ENCODE measurements around the gene EFNB1.

Gene EFNB1

GRCh38 chrX:68844581-68844980 is 15.8 kb downstream of the EFNB1 start:
- no peak for DNase-seq

- DNase-seq, result no peak
Measured at GRCh38 chrX:68846536-68846935, 17.7 kb downstream of the EFNB1 start.

- DNase-seq, result no peak
Measured at GRCh38 chrX:68847172-68847571, 18.4 kb downstream of the EFNB1 start.

GRCh38 chrX:68848189-68848940 is 19.5 kb downstream of the EFNB1 start:
- no peak for DNase-seq

- DNase-seq, result no peak
Measured at GRCh38 chrX:68851082-68851481, 22.3 kb downstream of the EFNB1 start.

GRCh38 chrX:68852046-68852445 is 23.2 kb downstream of the EFNB1 start:
- DNase-seq, result no peak

GRCh38 chrX:68853665-68854251 is 24.9 kb downstream of the EFNB1 start:
- no peak for DNase-seq

GRCh38 chrX:68865300-68865699 is 36.5 kb downstream of the EFNB1 start:
- no peak for DNase-seq

GRCh38 chrX:68865926-68866325 is 37.1 kb downstream of the EFNB1 start:
- no peak for DNase-seq

GRCh38 chrX:68867458-68868112 is 38.8 kb downstream of the EFNB1 start:
- DNase-seq, result no peak

GRCh38 chrX:68868316-68868715 is 39.5 kb downstream of the EFNB1 start:
- DNase-seq, result no peak

GRCh38 chrX:68868902-68869800 is 40.3 kb downstream of the EFNB1 start:
- DNase-seq, result no peak

GRCh38 chrX:68870357-68870756 is 41.5 kb downstream of the EFNB1 start:
- DNase-seq, result no peak

- no peak for DNase-seq
Measured at GRCh38 chrX:68872171-68872570, 43.4 kb downstream of the EFNB1 start.

- no peak for DNase-seq
Measured at GRCh38 chrX:68874076-68874475, 45.3 kb downstream of the EFNB1 start.

- no peak for DNase-seq
Measured at GRCh38 chrX:68876731-68877130, 47.9 kb downstream of the EFNB1 start.

GRCh38 chrX:68877606-68878005 is 48.8 kb downstream of the EFNB1 start:
- no peak for DNase-seq

- DNase-seq, result no peak
Measured at GRCh38 chrX:68878977-68879645, 50.3 kb downstream of the EFNB1 start.

GRCh38 chrX:68880846-68881552 is 52.2 kb downstream of the EFNB1 start:
- DNase-seq, result no peak

GRCh38 chrX:68881911-68882310 is 53.1 kb downstream of the EFNB1 start:
- no peak for DNase-seq

GRCh38 chrX:68883800-68884199 is 55.0 kb downstream of the EFNB1 start:
- DNase-seq, result no peak

- no peak for DNase-seq
Measured at GRCh38 chrX:68889249-68889648, 60.4 kb downstream of the EFNB1 start.
